AG09309 (cell line): ENCODE measurements around the gene COL26A1.

Experiments used
- DNase-seq: peaks from one replicate; pipeline ENCODE4 v3.0.0-alpha.2; 2010; ENCODE audit warnings: low read depth
- H3K4me3 ChIP-seq: 2 replicates; pipeline ENCODE4 v1.5.1; 2011; ENCODE audit warnings: mild to moderate bottlenecking, low read depth, low read length, moderate library complexity; ENCODE audit not compliant: control insufficient read depth
- TF ChIP-seq, protein P1 (sequence below): IDR thresholded peaks from 2 replicates; pipeline ENCODE4 v1.5.1; 2011; ENCODE audit warnings: mild to moderate bottlenecking, low read depth, low read length, inconsistent platforms; ENCODE audit not compliant: insufficient read depth, control insufficient read depth; ENCODE audit errors: missing control alignments

COL26A1 gene

DNA sequence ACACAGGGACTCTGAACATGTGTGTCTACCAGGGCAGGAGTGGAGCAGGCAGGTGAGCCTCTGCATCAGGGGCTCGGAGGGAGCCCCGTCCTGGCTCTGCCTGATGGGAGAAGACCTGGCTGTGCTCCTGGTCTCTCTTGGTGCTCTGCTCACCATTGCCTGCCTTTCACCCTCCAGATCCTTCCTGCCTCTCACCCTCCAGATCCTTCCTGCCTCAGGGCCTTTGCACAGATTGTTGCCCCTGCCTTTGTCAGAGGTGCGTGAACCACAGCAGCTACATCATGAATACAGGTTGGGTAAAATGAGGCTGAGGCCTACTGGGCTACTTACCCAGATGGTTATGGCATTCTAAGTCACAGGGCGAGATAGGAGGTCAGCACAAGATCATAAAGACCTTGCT, 16.6 kb downstream of the COL26A1 start:
- TF ChIP-seq, protein P1, sequence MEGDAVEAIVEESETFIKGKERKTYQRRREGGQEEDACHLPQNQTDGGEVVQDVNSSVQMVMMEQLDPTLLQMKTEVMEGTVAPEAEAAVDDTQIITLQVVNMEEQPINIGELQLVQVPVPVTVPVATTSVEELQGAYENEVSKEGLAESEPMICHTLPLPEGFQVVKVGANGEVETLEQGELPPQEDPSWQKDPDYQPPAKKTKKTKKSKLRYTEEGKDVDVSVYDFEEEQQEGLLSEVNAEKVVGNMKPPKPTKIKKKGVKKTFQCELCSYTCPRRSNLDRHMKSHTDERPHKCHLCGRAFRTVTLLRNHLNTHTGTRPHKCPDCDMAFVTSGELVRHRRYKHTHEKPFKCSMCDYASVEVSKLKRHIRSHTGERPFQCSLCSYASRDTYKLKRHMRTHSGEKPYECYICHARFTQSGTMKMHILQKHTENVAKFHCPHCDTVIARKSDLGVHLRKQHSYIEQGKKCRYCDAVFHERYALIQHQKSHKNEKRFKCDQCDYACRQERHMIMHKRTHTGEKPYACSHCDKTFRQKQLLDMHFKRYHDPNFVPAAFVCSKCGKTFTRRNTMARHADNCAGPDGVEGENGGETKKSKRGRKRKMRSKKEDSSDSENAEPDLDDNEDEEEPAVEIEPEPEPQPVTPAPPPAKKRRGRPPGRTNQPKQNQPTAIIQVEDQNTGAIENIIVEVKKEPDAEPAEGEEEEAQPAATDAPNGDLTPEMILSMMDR: no peak
- no peak for DNase-seq
- no peak overlapping the region for H3K4me3 ChIP-seq

DNA sequence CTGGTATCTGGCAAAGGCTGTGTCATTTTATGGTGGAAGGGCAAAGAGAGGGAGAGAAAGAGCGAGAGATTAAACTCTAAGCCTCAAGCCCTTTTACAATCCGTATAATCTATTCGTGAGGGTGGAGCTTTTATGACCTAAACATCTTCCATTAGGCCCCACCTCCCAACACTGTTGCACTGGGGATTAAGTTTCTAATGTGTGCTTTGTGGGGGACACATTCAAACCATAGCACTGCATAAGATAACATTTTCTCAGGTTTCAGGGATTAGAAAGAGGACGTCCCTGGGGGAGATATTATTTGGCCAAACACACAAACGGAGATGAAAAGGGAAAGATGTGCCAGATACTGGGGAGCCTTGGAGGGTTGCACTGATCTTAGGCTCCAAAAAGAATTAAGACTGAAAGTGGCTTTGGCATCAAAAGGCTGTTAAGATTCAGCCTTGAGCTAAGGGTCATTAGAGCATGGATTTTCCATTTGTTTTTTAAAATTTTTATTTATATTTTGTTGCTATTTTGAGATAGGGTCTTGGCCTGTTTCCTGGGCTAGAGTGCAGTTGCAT, 19.0 kb downstream of the COL26A1 start:
- H3K4me3 ChIP-seq: no peak overlapping the region
- TF ChIP-seq, protein P1: no peak
- no peak for DNase-seq

GRCh38 chr7:101382937-101383336, 20.3 kb downstream of the COL26A1 start:
- TF ChIP-seq, protein P1: no peak
- no peak overlapping the region for H3K4me3 ChIP-seq
- no peak for DNase-seq

DNA sequence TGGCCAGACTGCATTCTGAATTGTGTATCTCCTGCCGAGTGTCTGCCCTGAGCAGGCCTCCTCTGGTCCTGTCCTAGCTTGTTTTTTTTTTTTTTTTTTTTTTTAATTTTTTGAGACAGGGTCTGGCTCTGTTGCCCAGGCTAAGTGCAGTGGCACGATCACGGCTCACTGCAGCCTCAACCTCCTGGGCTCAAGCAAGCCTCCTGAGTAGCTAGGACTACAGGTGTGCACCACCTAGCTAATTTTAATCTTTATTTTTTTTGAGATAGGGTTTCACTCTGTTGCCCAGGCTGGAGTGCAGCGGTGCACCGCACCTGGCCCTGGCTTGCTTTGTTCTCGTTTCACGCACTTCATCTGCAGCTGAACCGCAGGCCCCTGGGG, 23.5 kb downstream of the COL26A1 start:
- TF ChIP-seq, protein P1: no peak

GRCh38 chr7:101386558-101387231, 24.0 kb downstream of the COL26A1 start:
- no peak for DNase-seq
- H3K4me3 ChIP-seq: peak overlapping the region; percentile 15
- TF ChIP-seq, protein P1: no peak

More for the DNA sequence above, 23.5 kb downstream of the COL26A1 start:
- no peak for DNase-seq
- H3K4me3 ChIP-seq: no peak overlapping the region

- no peak overlapping the region for H3K4me3 ChIP-seq
- DNase-seq: no peak
- TF ChIP-seq, protein P1: no peak
Observed at GRCh38 chr7:101390901-101391301, 28.2 kb downstream of the COL26A1 start.
